ENCODE data around the gene RASSF4.

Gene RASSF4

GRCh38 chr10:44949127-44949802, 10.3 kb upstream of the RASSF4 start:
- DNase-seq: no peak

- DNase-seq: no peak
Observed at GRCh38 chr10:44949915-44950314, 9.7 kb upstream of the RASSF4 start.

DNA sequence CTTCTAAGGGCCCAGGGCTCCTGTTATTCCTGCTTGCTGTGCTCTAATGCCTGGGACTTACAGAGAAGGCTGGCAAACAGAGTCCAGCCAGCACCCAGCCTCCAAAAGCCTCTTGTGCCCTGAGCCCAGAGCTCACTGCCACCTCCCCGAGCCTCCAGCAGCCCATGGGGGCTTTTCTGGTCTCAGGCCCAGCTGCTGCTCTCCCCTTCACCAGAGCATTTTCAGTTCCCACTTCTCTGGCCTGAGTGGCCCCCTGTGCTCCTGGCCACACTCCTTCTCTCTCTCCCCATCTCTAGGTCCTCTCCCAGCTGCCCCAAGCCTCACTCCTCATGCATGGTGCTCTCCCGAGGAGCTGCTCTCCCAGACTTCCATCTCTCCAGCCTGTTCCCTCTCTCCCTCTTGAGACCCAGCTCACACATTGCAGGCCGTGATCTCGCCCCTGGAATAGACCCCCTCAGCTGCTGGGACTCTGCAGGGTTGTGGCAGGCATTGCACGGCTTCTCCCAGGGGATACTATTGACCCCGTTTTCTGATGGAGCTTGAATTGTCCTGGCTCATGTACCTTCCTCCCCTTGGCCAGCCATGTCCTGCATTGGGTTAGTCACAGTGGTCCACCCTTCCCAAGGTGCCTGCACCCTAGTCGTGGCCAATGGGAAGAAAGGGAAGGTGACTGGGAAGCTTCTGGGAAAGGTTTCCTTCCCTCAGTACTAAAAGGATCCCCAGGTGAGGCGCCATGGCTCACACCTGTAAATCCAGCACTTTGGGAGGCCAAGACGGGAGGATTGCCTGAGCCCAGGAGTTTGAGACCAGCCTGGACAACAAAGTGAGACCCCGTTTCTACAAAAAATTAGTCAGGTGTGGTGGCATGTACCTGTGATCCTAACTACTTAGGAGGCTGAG, 9.0 kb upstream of the RASSF4 start:
- DNase-seq: no peak

DNA sequence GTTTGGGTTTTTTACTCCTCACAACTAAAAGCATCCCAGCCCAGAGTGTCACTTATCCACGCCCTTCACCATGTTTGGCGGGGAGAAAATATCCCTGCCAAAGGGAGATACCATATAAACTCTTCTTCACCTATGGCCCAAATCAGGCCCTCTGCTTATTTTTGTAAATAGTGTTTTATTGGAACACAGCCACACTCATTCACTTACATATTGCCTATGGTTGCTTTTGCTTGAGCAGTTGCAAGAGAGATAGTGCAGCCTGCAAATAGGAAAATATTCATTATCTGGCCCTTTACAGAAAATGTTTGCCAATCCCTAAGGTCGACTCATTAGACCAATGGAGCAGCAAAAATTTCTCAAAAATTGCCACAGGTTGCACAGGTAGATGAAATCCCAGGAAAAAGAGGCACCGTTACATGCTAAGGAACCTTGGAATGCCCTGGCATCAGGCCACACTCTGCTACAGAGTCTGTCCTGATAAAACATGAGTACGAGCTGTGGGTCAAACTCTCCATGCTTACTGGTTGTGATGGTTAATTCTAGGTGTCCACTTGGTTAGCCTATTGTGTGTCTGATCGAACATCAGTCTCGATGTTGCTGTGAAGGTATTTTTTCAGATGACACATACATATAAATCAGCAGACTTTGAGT, 7.9 kb upstream of the RASSF4 start:
- DNase-seq: no peak

- DNase-seq: no peak
Observed at GRCh38 chr10:44952779-44953231, 6.8 kb upstream of the RASSF4 start.

GRCh38 chr10:44954042-44954441, 5.6 kb upstream of the RASSF4 start:
- no peak for DNase-seq

DNA sequence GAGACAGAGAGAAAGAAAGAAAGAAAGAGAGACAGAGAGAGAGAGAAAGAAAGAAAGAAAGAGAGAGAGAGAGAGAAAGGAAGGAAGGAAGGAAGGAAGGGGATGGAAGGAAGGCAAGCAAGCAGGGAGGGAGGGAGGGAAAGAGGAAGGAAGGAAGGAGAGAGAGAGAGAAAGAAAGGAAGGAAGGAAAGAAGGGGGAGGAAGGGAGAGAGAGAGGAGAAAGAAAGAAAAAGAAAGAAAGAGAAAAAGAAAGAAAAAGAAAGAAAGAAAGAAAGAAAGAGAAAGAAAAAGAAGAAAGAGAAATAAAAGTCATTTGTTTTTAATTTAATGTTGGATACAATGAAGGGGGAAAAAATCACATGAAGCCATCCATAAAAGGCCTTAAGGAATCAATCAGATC, 4.6 kb upstream of the RASSF4 start:
- no peak for DNase-seq

DNA sequence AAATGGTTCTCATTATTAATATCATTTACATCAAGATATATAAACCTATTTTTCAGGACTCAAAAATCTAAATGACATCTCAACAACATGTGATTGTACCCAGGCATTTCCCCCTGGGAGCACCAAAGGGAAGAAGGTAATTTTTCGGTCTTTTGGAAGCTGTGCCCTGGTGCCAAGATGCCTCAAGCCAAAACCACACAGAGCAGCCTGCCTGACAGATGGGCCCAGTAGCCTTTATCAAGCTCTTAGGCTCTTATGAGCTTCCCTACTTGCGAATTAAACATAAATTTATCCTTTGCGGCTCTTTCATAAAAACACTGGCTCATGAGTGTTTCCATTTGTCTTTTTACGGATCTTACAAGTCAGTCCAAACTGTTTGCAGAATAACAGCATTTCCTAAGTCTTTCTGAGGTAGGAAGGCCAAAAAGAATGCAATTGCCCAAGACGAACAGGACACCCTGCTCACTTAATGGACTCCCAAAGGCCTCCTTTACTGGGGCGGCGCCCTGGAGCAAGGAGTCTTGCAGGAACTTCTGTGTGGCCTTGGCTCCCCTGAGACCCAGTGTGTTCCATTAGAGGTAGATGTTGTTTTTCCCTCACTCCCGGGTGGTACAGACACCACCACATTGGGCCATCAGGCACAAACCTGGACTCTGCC, 4.1 kb upstream of the RASSF4 start:
- no peak for DNase-seq

- no peak for DNase-seq
Observed at GRCh38 chr10:44956226-44956625, 3.4 kb upstream of the RASSF4 start.

GRCh38 chr10:44956717-44957706, 2.6 kb upstream of the RASSF4 start:
- DNase-seq: no peak

- DNase-seq: no peak
Observed at GRCh38 chr10:44958196-44958897, 1.3 kb upstream of the RASSF4 start.

DNA sequence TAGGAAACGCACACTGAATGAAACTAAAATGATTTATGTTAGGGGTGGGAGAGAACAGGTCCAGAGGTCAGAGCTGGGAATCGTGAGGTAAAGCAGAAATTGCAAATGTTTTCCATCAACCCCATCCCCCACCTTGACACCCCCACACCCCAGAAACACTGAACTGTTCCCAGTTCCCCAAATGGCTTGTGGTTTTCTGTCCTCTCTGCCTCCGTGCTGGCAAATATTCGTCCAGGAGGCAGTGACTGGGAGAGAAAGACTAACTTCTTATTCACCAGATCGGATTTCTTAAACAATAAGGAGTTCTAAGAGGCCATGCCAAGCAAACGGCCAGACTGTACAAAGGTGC, 730 bp upstream of the RASSF4 start:
- DNase-seq: no peak

- no peak for DNase-seq
Observed at GRCh38 chr10:44960088-44960460, 472 bp downstream of the RASSF4 start.

DNA sequence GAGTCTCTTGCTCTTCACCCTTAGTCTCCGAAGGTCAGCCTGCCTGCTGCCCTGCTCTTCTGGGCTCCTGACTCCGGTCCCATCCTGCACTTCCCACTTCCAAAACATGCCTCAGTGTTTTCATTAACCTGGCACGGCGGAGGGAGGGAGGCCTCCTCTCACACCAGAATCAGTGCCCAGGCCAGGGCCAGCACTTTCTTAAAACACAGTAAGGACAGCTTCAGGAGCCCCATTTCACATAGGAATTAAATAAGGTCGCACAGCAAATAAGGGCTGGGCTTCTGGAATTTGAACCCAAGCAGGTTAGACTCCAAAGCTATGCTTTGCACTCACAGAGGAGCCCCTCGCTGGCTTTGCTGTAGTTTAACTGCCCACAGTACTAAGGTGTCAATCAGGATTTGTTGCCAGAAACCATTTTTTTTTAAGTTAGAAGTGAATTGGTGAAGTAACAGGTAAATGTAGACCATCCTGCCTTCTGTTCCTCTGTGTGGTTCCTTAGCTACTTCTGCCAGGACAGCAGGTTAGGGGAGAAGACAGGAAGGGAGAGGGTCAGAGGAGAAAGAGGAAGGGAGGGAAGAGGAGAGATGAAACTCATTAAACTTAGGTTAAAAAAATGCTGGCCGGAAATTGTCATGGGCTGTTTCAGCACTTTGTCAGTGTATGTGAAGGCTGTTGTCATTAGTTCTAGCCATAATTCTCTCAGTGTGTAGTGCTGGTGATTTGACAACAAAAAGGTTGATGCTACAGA, 1.1 kb downstream of the RASSF4 start:
- no peak for DNase-seq

DNA sequence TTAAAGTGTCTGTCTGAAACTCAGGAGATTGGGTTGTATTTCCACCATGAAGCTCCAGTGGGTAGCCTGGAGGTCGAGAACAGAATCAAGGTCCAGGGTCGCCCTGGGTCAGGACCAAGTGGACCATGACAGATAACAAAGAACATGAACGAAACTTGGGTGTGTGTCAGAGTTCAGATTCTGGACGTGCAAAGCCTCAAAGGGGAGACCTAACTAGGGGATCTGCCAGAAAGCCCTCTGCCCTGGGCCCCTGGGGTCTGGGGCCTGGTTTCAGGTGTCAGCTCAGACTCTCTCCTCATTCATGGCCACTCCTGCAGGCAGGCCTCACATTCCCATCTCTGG, 1.6 kb downstream of the RASSF4 start:
- DNase-seq: no peak

- no peak for DNase-seq
Observed at GRCh38 chr10:44961931-44962750, 2.5 kb downstream of the RASSF4 start.

DNA sequence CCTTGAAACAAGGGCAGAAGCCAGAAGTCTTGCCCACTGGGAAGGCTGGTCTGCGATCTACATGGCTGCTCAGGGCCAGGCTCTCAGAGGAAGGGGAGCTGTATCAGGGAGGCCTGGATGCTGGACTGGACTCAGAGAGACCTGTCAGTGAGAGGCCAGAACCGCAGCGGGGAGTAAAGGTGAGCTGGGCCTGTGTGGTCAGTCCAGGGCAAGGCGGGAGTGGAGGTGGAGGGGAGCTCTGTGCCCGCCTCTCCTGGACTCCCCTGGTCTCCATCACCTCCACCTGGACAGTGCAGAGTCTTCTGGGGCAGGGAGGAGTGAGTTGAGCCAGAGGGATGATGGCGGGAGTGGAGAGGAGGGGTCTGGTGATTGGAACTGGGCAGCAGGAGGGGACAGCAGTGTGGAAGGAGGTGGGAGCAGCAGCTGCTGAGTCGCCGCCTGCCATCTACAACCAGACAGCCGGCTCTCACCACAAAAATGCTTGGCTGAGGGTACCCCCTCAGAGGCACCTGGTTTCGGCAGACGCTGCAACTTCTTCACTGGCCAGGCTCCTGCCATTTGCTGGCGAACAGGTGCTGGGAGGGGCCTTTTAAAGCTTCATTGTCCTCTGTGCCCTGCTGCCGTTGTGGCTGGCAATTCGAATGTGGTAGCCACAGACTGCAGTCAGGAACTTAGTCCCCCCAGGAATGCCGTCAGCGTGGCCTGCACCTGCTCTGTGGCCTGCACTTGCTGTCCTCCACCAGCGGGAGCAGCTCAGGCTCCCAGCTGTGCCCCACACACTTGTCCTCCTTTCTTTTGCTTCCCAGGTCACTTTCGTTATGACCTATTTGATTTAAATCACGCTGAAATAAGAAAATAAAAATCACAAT, 3.5 kb downstream of the RASSF4 start:
- DNase-seq: no peak

DNA sequence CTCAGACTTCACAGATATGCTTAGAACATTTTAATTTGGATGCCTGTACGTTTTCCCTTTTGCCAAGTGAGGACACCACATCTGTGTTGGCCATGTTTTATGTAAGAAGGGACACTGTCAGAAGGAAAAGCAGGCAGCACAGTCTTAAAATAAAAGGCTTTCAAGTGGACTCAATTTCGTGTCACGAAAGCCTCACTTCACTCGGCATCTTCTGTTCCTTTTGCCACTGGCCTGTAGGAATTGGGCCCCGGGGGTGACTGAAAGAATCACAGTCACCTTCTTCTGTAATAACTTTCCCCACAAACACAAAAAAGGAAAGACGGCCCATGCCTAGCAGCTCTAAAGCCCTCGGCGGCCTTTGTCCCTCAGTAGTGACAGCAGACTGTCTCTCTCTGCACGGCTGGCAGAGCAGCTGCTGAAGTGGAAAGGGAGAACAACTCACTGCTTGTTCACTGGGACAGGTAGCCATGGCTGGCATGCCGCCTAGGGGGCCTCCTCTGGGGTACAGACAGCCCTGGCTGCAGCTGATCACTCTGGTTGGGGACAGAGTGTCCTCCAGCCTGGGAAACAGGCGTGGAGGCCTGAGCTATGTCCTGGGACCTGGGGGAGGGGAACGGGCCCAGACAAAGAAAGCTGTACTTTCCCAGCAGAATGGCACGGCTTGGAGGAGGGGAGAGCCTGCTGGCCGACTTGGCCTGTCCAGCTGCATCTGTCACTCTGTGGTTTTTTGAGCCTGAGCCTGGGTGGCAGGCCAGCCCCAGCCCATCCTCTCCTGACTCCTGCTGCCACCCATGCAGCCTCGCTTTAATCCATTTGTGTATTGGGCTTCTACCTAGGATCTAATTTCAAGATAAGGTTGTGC, 4.4 kb downstream of the RASSF4 start:
- DNase-seq: no peak

Data from stimulated activated CD4-positive, alpha-beta T cell treated with anti-CD3 and anti-CD28 coated beads, Interleukin-2, amount 100 ng/mL, for 48 hours (primary cell).